AG10803 (cell line): ENCODE measurements around the gene HSF4.

Source experiments
- DNase-seq: peaks from one replicate; pipeline ENCODE4 v3.0.0; 2010; ENCODE audit warnings: low read depth
- H3K4me3 ChIP-seq: 2 replicates; pipeline ENCODE4 v1.5.1; 2011; ENCODE audit warnings: mild to moderate bottlenecking, low read length, control low read depth
- CTCF ChIP-seq: conservative IDR thresholded peaks from 2 replicates; pipeline ENCODE4 v1.5.1; 2011; ENCODE audit warnings: mild to moderate bottlenecking, low read length, control low read depth, inconsistent platforms

Gene HSF4

DNA sequence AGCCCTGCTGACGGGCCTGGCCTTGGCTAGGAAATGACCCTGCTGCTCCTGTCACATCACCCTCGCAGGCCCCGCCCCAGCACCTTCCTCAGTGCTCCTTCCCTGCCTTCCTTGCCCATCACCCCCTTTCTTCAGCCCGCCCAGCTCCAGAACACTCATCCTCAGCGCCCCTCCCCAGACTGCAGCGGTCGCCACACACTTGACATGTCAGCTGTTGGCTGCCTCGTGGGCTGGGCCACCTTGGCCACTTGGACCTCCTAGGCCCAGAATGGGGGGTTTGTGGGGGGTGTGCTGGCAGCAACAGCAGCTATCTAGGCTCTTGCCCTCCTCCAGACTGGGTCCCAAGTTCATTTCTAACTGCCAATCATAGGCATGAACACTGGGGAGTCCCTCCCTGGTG lies 45.0 kb downstream of the HSF4 start:
- H3K4me3 ChIP-seq, result no peak overlapping the region
- DNase-seq, result no peak
- TF ChIP-seq CTCF, result no peak

DNA sequence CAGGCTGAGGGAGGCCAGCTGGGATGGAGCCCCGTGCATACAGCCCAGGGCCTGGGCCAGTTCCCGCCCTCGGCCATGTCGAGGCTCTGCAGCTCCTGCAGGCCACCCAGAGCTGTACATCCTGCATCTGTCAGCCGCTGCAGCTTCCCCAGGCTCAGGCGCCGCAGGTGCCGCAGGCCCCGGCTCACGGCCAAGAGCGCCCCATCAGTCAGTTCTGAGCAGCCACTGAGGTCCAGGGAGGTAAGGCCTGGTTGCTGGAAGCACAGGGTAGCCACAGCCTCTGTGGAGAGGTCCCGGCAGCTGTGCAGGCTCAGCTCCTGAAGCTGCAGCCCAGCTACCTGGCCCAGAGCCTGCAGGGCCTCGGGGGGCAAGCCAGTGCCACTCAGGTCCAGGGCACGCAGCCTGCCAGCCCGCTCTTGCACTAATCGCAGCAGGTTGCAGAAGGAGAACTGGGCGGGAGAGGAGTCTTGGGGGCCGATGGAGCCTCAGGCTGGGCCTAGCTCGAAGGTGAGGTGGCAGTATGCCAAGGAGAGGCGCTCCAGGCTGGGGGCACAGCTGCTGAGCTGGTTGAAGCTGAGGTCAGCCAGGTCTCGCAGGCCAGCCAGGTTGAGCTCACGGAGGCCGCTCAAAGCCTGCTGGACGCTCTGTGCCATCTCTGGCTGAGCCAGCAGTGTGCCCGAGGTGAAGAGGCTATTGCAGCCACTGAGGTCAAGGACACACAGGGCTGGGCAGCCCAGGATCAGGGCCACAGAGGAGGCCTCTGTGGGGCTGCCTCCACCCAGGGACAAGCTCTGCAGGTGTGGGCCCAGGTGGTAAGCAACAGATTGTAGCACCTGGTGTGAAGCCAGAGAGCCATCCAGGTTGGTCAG lies 45.8 kb downstream of the HSF4 start:
- DNase-seq, result no peak
- TF ChIP-seq CTCF, result no peak
- H3K4me3 ChIP-seq, result no peak overlapping the region

DNA sequence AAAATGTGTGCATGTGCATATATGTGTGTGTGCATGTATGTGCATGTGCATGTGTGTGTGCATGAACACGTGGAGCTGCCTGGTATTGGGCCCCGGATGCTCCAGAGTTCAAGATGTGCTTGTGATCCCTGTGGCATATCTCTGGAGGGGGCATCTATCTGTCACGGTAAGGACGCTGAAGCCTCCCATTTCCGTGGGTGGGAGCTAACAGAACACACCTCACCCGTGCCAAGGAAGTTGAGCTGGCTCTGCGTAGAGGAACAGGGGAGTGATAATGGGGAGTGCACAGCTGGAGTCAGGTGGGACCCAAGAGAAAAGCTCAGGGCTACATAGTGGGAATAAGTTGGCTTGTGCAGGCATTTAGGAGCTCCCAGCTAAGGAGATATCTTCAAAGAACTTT lies 47.1 kb downstream of the HSF4 start:
- no peak for DNase-seq
- TF ChIP-seq CTCF, result no peak
- H3K4me3 ChIP-seq, result no peak overlapping the region

DNA sequence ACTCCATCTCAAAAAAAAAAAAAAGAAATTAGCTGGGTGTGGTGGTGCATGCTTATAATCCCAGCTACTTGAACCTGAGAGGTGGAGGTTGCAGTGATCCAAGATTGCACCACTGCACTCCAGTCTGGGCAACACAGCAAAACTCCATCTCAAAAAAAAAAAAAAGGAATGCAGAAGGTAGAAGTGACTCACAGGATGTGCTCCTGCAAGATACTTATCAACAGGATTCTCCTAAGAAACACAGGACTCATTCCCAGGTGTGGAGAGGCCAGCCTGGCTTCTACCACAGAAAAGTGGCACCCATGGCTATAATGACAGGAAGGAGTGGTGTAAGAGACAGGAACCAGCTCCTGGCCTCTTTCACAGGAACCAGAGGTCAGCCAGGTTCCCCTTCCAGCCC lies 48.2 kb downstream of the HSF4 start:
- DNase-seq, result no peak
- H3K4me3 ChIP-seq, result no peak overlapping the region
- TF ChIP-seq CTCF, result no peak

DNA sequence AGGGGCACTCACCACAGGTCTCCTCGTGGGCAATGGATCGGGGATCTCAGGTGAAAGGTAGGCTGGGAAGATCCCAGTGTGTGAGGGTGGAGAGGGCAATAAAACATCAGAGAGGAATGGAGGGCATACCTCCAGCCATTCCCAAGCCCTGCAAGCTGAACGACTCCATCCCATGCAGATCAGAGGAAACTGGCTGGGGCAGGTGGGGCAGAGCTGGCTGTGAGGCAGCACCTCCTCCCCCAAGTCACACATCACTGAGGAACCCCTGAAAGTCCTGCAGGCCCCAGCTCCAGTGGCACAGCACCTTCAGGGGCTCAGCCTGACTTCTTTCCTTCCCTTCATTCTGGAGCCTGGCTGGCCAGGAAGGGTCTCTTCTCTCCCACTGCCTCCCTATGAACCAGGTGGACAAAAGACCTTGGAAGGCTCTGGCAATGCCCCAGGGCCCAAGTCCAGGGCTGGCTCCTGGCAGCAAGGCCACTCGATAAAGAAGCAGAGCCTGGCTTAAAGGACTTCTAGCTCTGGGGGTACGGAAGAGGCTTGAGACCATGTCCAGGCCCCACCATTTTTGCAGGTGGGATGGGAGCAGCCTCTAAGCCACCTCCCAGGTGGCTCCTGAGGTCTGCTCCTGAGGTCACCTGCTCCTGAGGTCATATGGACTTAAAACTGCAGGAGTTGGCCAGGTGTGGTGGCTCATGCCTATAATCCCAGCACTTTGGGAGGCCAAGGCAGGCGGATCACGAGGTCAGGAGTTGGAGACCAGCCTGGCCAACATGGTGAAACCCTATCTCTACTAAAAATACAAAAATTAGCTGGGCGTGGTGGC lies 48.9 kb downstream of the HSF4 start:
- no peak for DNase-seq
- no peak for TF ChIP-seq CTCF

DNA sequence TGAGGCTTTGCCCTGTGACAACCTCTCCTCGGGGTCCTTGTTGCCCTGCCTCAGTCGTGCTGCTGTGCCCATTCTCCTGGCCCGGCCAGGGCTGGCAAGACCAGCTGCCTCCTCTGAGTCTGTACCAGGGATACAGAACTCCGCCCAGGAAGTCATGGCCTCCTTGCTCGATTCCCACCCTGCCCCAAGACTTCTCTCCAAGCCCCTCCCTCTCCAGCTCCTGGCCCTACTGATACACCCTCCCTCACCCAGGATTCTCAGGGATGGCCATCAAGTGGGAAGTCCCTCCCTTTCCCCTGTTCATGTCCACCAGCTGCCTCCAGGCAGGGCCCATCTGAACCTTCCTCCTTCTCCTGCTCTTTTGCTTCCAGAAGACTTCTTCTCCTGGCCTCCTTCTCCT lies 51.2 kb downstream of the HSF4 start:
- H3K4me3 ChIP-seq, result no peak overlapping the region
- TF ChIP-seq CTCF, result no peak
- no peak for DNase-seq

More for the DNA sequence above, 48.9 kb downstream of the HSF4 start:
- H3K4me3 ChIP-seq, result no peak overlapping the region
